ENCODE measurements around the gene UMODL1. TPM values are rescaled to one million over a fixed set of nuclear protein-coding genes. Genes with fewer than 3 reads are reported as not detected.

Gene UMODL1, protein sequence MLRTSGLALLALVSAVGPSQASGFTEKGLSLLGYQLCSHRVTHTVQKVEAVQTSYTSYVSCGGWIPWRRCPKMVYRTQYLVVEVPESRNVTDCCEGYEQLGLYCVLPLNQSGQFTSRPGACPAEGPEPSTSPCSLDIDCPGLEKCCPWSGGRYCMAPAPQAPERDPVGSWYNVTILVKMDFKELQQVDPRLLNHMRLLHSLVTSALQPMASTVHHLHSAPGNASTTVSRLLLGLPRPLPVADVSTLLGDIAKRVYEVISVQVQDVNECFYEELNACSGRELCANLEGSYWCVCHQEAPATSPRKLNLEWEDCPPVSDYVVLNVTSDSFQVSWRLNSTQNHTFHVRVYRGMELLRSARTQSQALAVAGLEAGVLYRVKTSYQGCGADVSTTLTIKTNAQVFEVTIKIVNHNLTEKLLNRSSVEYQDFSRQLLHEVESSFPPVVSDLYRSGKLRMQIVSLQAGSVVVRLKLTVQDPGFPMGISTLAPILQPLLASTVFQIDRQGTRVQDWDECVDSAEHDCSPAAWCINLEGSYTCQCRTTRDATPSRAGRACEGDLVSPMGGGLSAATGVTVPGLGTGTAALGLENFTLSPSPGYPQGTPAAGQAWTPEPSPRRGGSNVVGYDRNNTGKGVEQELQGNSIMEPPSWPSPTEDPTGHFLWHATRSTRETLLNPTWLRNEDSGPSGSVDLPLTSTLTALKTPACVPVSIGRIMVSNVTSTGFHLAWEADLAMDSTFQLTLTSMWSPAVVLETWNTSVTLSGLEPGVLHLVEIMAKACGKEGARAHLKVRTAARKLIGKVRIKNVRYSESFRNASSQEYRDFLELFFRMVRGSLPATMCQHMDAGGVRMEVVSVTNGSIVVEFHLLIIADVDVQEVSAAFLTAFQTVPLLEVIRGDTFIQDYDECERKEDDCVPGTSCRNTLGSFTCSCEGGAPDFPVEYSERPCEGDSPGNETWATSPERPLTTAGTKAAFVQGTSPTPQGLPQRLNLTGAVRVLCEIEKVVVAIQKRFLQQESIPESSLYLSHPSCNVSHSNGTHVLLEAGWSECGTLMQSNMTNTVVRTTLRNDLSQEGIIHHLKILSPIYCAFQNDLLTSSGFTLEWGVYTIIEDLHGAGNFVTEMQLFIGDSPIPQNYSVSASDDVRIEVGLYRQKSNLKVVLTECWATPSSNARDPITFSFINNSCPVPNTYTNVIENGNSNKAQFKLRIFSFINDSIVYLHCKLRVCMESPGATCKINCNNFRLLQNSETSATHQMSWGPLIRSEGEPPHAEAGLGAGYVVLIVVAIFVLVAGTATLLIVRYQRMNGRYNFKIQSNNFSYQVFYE
- 0.18 TPM for total RNA-seq (2021; ENCODE audit: unreplicated experiment)
- polyA plus RNA-seq (2012; ENCODE audit: insufficient read length), result not detected
- percentile 5 among the genes with signal in this experiment for Bru-seq, nascent RNA
- percentile 10 among the genes with signal in this experiment for BruChase-seq, experiment 1, labeled RNA remaining after a 2-hour chase
- percentile 9 among the genes with signal in this experiment for BruChase-seq, experiment 2, labeled RNA remaining after a 6-hour chase
- long read RNA-seq, result 0 reads

DNA sequence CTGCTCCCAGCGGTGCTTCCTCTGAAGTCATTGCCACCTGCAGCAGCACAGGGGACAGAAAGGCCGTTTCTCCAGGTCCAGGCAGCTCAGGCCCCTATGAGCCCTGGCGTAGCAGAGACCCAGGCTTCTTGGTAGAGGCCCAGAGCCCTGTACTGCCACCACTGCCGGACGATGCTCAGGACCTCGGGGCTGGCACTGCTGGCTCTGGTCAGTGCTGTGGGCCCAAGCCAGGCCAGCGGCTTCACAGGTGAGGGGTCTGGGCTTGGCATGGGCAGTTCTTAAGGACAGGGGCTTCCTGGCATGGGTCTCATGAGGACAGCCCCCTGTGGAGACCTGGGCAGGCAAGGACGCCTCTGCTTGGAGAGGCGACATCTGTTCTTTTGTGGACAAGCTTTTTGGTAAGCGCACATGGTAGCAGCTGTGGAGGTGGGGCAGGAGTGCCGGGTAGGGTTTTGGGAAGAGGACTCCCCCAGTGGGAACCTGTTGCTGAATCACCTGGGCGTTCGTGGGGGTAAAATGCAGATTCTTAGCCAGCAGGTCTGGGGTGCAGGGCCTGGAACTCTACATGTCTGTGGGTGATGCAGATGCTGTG is at the start of gene UMODL1:
Gene UMODL1 (plus strand): TSS at position 172 of the 592 bp plus-strand sequence. CDS start 0 bp downstream, at position 172.
- intact Hi-C loops (cut with micrococcal nuclease; ENCODE audit: unreplicated experiment) (no loop called here), in situ Hi-C loops (cut with HindIII; ENCODE audit: low pct_unique_long_range_greater_than_20kb, low sequenced_read_pairs) (no loop called here)
- BruUV-seq (replicated peaks), result no TSS peak
- ChIA-PET CTCF (no interaction called here), POLR2A (no interaction called here)
- Histone ChIP-seq H3K9me3 (ENCODE audit: control insufficient read depth, insufficient read depth, low read depth, low read length) (no peaks in the 10 kb centered on the region), H3K4me1 (ENCODE audit: control insufficient read depth, insufficient read depth, low read length) (no peaks in the 10 kb centered on the region), H3K4me3 (ENCODE audit: low read depth in 2 of 2, low read length in 2 of 2) (no peak within 1 kb of the TSS), H3K36me3 (ENCODE audit: control insufficient read depth, insufficient read depth, low read length) (no peaks in the 10 kb centered on the region), H3K27me3 (ENCODE audit: control insufficient read depth, insufficient read depth, low read length) (no peaks in the 10 kb centered on the region), H3K27ac (ENCODE audit: low read length) (no peak within 1 kb of the TSS)
- ATAC-seq, result peak; percentile 45; the same call in 1 of the 2 replicates
- DNase-seq (ENCODE audit: low read depth, low spot score), result no peak
- TF ChIP-seq, protein P1, sequence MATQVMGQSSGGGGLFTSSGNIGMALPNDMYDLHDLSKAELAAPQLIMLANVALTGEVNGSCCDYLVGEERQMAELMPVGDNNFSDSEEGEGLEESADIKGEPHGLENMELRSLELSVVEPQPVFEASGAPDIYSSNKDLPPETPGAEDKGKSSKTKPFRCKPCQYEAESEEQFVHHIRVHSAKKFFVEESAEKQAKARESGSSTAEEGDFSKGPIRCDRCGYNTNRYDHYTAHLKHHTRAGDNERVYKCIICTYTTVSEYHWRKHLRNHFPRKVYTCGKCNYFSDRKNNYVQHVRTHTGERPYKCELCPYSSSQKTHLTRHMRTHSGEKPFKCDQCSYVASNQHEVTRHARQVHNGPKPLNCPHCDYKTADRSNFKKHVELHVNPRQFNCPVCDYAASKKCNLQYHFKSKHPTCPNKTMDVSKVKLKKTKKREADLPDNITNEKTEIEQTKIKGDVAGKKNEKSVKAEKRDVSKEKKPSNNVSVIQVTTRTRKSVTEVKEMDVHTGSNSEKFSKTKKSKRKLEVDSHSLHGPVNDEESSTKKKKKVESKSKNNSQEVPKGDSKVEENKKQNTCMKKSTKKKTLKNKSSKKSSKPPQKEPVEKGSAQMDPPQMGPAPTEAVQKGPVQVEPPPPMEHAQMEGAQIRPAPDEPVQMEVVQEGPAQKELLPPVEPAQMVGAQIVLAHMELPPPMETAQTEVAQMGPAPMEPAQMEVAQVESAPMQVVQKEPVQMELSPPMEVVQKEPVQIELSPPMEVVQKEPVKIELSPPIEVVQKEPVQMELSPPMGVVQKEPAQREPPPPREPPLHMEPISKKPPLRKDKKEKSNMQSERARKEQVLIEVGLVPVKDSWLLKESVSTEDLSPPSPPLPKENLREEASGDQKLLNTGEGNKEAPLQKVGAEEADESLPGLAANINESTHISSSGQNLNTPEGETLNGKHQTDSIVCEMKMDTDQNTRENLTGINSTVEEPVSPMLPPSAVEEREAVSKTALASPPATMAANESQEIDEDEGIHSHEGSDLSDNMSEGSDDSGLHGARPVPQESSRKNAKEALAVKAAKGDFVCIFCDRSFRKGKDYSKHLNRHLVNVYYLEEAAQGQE (IDR thresholded peaks at IDR 0.05; ENCODE audit: insufficient read depth in 1 of 2, low read depth in 2 of 2, low read length in 1 of 2), result no peak

DNA sequence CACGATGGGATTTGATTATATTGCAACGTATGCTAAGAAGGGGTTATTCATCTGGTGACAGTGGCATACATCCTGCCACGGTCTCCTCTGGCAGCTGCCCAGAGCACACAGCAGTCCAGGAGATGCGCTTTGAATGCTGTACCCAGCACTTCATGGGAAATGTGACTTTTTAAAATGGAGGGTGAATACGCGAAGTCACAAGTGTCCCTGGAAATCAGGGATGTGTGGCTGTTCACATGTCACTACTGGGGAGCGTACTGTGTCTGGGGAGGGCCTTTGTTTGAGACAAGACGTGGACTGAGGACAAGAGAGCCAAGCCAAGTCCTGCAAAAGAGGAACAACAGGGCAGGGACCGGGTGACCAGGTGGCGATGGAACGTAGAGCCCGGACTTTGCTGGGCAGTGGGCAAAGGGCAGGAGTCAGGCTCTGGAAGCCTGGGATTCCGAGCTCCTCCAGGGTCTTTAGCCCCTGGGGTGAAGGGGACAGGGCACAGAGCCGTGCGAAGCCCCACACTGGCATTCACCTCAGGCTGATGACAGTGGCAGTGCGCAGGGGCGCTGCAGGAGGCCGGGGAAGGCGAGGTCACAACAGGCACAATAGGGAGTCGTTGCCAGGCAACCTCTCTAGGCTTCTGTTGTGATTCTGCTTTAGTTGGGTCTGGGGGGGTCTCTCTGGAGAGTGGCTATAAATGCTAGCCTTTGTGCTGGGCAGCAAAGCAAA is 49.6 kb upstream of the UMODL1 start:
- Histone ChIP-seq H3K4me1 (ENCODE audit: control insufficient read depth, insufficient read depth, low read length) (no peaks in the 10 kb centered on the region), H3K9me3 (ENCODE audit: control insufficient read depth, insufficient read depth, low read depth, low read length) (no peaks in the 10 kb centered on the region), H3K4me3 (ENCODE audit: low read depth in 2 of 2, low read length in 2 of 2) (no peak overlapping the region), H3K27ac (ENCODE audit: low read length) (no peak overlapping the region), H3K27me3 (ENCODE audit: control insufficient read depth, insufficient read depth, low read length) (no peaks in the 10 kb centered on the region), H3K36me3 (ENCODE audit: control insufficient read depth, insufficient read depth, low read length) (no peaks in the 10 kb centered on the region)
- in situ Hi-C loops (cut with HindIII; ENCODE audit: low pct_unique_long_range_greater_than_20kb, low sequenced_read_pairs) (no loop called here), intact Hi-C loops (cut with micrococcal nuclease; ENCODE audit: unreplicated experiment) (no loop called here)
- ATAC-seq (no peak), DNase-seq (ENCODE audit: low read depth, low spot score) (no peak)
- TF ChIP-seq SIN3A (IDR thresholded peaks at IDR 0.05; ENCODE audit: borderline replicate concordance, insufficient read depth, low read depth, low read length) (no peak), TCF7L2 (IDR thresholded peaks at IDR 0.05; ENCODE audit: low read depth, low read length) (no peak), POLR2AphosphoS5 (IDR thresholded peaks at IDR 0.05; ENCODE audit: low read depth, low read length) (no peak)
- TF ChIP-seq, protein P2, sequence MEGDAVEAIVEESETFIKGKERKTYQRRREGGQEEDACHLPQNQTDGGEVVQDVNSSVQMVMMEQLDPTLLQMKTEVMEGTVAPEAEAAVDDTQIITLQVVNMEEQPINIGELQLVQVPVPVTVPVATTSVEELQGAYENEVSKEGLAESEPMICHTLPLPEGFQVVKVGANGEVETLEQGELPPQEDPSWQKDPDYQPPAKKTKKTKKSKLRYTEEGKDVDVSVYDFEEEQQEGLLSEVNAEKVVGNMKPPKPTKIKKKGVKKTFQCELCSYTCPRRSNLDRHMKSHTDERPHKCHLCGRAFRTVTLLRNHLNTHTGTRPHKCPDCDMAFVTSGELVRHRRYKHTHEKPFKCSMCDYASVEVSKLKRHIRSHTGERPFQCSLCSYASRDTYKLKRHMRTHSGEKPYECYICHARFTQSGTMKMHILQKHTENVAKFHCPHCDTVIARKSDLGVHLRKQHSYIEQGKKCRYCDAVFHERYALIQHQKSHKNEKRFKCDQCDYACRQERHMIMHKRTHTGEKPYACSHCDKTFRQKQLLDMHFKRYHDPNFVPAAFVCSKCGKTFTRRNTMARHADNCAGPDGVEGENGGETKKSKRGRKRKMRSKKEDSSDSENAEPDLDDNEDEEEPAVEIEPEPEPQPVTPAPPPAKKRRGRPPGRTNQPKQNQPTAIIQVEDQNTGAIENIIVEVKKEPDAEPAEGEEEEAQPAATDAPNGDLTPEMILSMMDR (IDR thresholded peaks at IDR 0.05), result no peak
- TF ChIP-seq, protein P1 (IDR thresholded peaks at IDR 0.05; ENCODE audit: insufficient read depth in 1 of 2, low read depth in 2 of 2, low read length in 1 of 2), result no peak
- ChIA-PET POLR2A (no interaction called here), CTCF (no interaction called here)
- BruUV-seq (replicated peaks), result no TSS peak
